Esophagus (tissue), 2 donors: ENCODE results near the gene CD93. TPM values are rescaled to one million over a fixed set of nuclear protein-coding genes. Genes with fewer than 3 reads are reported as not detected.
A peak's percentile ranks its signal among the peaks of the same experiment; 100 is the strongest.

Experiments used
- H3K27ac ChIP-seq, 2 donors: one replicate each; pipeline ENCODE4 v1.5.1; 2013; ENCODE audit warnings: low read depth in 2 of 2, mild to moderate bottlenecking in 2 of 2, inconsistent platforms in 1 of 2, low read length in 1 of 2, moderate library complexity in 1 of 2
- H3K27me3 ChIP-seq, 2 donors: one replicate each; pipeline ENCODE4 v1.6.1; 2013; ENCODE audit warnings: low read length in 2 of 2, control low read depth in 1 of 2, mild to moderate bottlenecking in 1 of 2; ENCODE audit not compliant: insufficient read depth in 2 of 2, control insufficient read depth in 1 of 2
- H3K36me3 ChIP-seq, 2 donors: one replicate each; pipeline ENCODE4 v1.6.1; 2013; ENCODE audit warnings: low read length in 1 of 2; ENCODE audit not compliant: control insufficient read depth in 2 of 2, insufficient read depth in 2 of 2
- H3K4me1 ChIP-seq, 2 donors: one replicate each; pipeline ENCODE4 v1.6.1; 2013; ENCODE audit warnings: low read length in 1 of 2; ENCODE audit not compliant: control insufficient read depth in 2 of 2, insufficient read depth in 2 of 2
- H3K4me3 ChIP-seq, 2 donors: one replicate each; pipeline ENCODE4 v1.5.1; 2013; ENCODE audit warnings: low read length in 2 of 2, mild to moderate bottlenecking in 2 of 2, low read depth in 1 of 2, moderate library complexity in 1 of 2
- H3K9me3 ChIP-seq, 2 donors: one replicate each; pipeline ENCODE4 v1.6.1; 2013; ENCODE audit warnings: mild to moderate bottlenecking in 2 of 2, low read depth in 1 of 2, low read length in 1 of 2, moderate library complexity in 1 of 2; ENCODE audit not compliant: control insufficient read depth in 2 of 2, insufficient read depth in 1 of 2
- WGBS, 2 donors: extraction: QIAGEN DNeasy Blood & Tissue Kit; methylation state at CpG; one replicate each; pipeline ENCODE4 v1.1.7; 2013; 5-methylcytosine and 5-hydroxymethylcytosine counted together
- polyA plus RNA-seq, 2 donors: library from polyadenylated mRNA; stranded (reverse); fragments of 200-250 nt; gene quantifications; one replicate each; pipeline ENCODE4 v1.2.3, GENCODE V29; 2013
- donor health status: healthy with polysubstance abuse.
- donor health status: Bipolar disorder and iron deficiency.

Gene CD93
- polyA plus RNA-seq, 2 donors: 1.8 to 2.8 TPM

GRCh38 chr20:23087587-23088251, 1.6 kb upstream of the CD93 start:
- Histone ChIP-seq H3K27me3 (no peaks in the 10 kb centered on the region), H3K36me3 (no peaks in the 10 kb centered on the region), H3K27ac (peak overlapping the region; percentile 64 to 73), H3K4me3 (no peak overlapping the region), H3K9me3 (no peaks in the 10 kb centered on the region), H3K4me1 (peaks cover 0 to 8% of the 10 kb centered on the region in 2 donors)
- WGBS, 2 donors: 80 to 83% methylated on average over 9 of the region's 9 CpGs

DNA sequence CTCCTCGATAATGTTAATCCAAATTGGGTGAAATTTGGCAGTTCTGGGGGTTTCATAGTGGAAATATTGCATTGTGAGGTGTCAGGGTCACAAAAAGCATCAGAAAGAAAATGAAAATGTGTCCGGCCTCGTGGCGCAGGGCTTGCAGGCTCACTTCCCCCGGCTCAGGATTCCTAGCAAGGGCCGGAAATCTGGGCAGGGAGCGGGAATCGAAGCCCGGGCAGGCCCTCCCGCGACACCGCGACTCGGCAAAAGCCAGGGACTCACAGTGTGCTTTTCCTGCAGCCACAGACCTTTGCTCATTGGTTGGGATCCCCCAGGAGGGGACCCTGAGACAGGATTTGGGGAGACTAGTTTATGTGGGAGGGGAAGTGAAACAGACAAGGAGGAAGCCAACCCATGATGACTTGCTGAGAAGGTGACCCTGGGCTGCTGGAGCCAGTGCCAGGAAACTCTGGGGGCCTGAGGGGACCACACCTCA, 847 bp upstream of the CD93 start:
- Histone ChIP-seq H3K27ac (peak overlapping the region; percentile 64 to 73), H3K4me3 (no peak overlapping the region), H3K4me1 (peaks cover 0 to 8% of the 10 kb centered on the region in 2 donors), H3K9me3 (no peaks in the 10 kb centered on the region), H3K27me3 (no peaks in the 10 kb centered on the region), H3K36me3 (no peaks in the 10 kb centered on the region)
- 63 to 68% methylated on average over 14 of the region's 14 CpGs for WGBS, 2 donors

GRCh38 chr20:23085436-23086055, 578 bp downstream of the CD93 start:
- Histone ChIP-seq H3K4me1 (peaks cover 0 to 8% of the 10 kb centered on the region in 2 donors), H3K4me3 (peak overlapping the region in 1 of 2 donors; percentile 30)
- 80 to 81% methylated on average over 23 of the region's 23 CpGs for WGBS, 2 donors

DNA sequence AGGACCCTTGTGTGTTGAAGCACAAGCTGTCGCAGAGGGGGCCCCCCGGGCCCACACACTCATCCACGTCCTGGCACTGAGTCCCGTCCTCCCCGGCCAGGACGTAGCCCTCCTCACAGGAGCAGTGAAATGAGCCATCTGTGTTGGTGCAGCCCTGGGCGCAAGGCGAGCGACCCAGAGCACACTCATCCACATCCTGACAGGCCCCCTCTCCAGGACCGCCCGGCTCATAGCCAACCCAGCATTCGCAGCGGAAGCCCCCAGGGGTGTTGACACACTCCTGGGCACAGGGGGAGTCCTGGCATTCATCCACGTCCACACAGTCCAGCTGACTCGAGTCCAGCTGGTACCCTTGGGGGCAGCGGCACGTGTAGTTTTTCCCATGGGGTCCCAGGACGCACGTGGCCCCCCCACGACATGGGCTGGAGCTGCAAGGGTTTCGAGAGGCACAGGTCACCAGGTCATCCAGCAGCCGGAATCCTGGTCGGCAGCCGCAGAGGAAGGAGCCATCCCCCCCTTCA, 1.2 kb downstream of the CD93 start:
- Histone ChIP-seq H3K27me3 (no peaks in the 10 kb centered on the region), H3K27ac (peak overlapping the region; percentile 59 to 64), H3K4me3 (peak overlapping the region in 1 of 2 donors; percentile 29), H3K9me3 (no peaks in the 10 kb centered on the region), H3K4me1 (peaks cover 0 to 8% of the 10 kb centered on the region in 2 donors), H3K36me3 (no peaks in the 10 kb centered on the region)
- WGBS, 2 donors: 69 to 82% methylated on average over 24 of the region's 24 CpGs

More at GRCh38 chr20:23085436-23086055, 578 bp downstream of the CD93 start:
- Histone ChIP-seq H3K27ac (peak overlapping the region; percentile 64 to 75), H3K36me3 (no peaks in the 10 kb centered on the region), H3K9me3 (no peaks in the 10 kb centered on the region), H3K27me3 (no peaks in the 10 kb centered on the region)

GRCh38 chr20:23084282-23084844, 1.8 kb downstream of the CD93 start:
- no peaks in the 10 kb centered on the region for H3K27me3 ChIP-seq
- 84 to 88% methylated on average over 16 to 17 of the region's 17 CpGs for WGBS, 2 donors
- H3K9me3 ChIP-seq: no peaks in the 10 kb centered on the region
- no peaks in the 10 kb centered on the region for H3K36me3 ChIP-seq
- peak overlapping the region in 1 of 2 donors; percentile 29 for H3K4me3 ChIP-seq
- H3K4me1 ChIP-seq: peaks cover 0 to 8% of the 10 kb centered on the region in 2 donors
- peak overlapping the region; percentile 59 to 68 for H3K27ac ChIP-seq

DNA sequence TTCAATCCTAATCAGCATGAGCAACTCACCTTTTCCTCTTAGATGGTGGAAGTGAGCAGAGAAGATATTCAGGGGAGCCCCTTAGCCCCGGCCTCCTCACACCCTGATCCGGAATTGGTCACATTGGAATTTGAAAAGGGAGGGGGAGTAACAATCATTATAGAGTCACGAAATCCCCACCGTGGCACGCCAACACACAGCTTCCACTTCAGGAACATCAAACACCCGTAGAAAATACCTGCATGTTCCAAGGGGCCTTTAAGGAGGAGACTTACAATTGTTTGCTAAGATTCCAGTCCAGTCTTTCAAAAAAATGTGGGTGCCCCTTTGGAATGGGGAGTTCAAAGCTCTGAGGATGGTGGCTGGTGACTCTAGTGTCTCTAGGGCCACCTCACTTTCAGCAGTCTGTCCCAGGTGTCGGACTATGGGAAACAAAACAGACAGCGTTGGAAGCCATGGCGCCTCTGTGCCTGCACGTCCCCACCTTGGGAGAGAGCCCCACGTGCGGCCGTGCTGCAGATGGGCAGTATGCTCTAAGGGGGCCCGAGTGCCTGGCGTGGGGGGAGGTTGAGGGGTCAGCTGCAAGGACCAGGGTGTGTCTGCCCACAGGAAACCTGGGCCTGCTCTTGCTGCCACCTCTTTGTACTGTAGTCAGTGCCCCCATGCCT, 2.4 kb downstream of the CD93 start:
- peak overlapping the region in 1 of 2 donors; percentile 29 for H3K4me3 ChIP-seq
- H3K27ac ChIP-seq: peak overlapping the region; percentile 62 to 68
- no peaks in the 10 kb centered on the region for H3K36me3 ChIP-seq
- peaks cover 0 to 8% of the 10 kb centered on the region in 2 donors for H3K4me1 ChIP-seq
- no peaks in the 10 kb centered on the region for H3K27me3 ChIP-seq
- no peaks in the 10 kb centered on the region for H3K9me3 ChIP-seq
- 67 to 76% methylated on average over 15 of the region's 15 CpGs for WGBS, 2 donors

- 46 to 50% methylated on average over 9 of the region's 9 CpGs for WGBS, 2 donors
- peak overlapping the region in 1 of 2 donors; percentile 68 for H3K27ac ChIP-seq
- H3K36me3 ChIP-seq: no peaks in the 10 kb centered on the region
- no peaks in the 10 kb centered on the region for H3K9me3 ChIP-seq
- H3K4me1 ChIP-seq: peaks cover 0 to 8% of the 10 kb centered on the region in 2 donors
- no peaks in the 10 kb centered on the region for H3K27me3 ChIP-seq
- H3K4me3 ChIP-seq: no peak overlapping the region
Measured at GRCh38 chr20:23082846-23083552, 3.1 kb downstream of the CD93 start.

GRCh38 chr20:23081263-23081819, 4.8 kb downstream of the CD93 start:
- WGBS, 2 donors: 66 to 85% methylated on average over 9 of the region's 9 CpGs
- Histone ChIP-seq H3K4me1 (peaks cover 0 to 8% of the 10 kb centered on the region in 2 donors), H3K27ac (no peak overlapping the region), H3K9me3 (no peaks in the 10 kb centered on the region), H3K27me3 (no peaks in the 10 kb centered on the region), H3K4me3 (no peak overlapping the region), H3K36me3 (no peaks in the 10 kb centered on the region)
